ENCODE data around the gene MYCBPAP. TPM values are rescaled to one million over a fixed set of nuclear protein-coding genes. Genes with fewer than 3 reads are reported as not detected.

Gene MYCBPAP
- total RNA-seq, 1 experiment from 2014 or later, result not detected

DNA sequence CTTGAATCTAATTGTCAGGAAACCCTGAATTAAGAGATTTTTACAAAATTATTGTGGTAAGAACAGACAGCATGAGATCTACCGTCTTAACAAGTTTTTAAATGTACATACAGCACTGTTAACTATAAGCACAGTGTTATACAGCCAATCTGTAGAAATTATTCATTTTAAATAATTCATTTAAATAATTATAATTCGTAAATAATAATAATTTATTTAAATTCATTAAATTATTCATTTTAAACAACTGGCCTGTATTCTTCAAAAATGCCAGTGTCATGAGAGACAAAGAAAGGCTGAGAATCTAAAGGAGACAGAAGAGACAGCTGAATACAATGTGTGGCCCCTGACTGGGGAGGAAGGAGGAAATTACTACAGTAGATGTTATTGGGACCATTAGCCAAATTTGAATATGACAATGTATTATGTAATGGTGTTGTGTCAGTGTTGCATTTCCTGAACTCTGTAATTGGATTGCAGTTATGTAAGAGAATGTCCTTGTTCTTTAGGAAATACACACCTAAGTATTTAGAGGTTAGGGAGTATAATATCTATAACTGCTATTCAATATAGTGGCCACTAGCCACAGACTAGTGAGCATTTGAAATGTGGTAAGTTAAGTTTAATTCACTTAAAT is 27.3 kb upstream of the MYCBPAP start:
- no peak for DNase-seq (ENCODE audit: low read depth, low spot score)
- no peak overlapping the region for H3K27ac ChIP-seq (ENCODE audit: low read depth, low read length)
- no peak overlapping the region for H3K4me2 ChIP-seq (ENCODE audit: low read length)
- intact Hi-C loops (cut with micrococcal nuclease), result no loop called here
- no peak overlapping the region for H3K9ac ChIP-seq (ENCODE audit: low read length)
- no peak overlapping the region for H2AFZ ChIP-seq (ENCODE audit: low read depth, low read length, poor library complexity, severe bottlenecking)
- ChIA-PET CTCF (interaction anchor here (1.0 to 2.5 kb wide), 3 partner anchors 61 to 150 kb away, joined by 3 to 16 read pairs (median 11); no protein-coding TSS in a partner anchor), POLR2A (interaction anchor here (1.3 kb wide), 1 partner anchor 61 kb away, joined by 5 read pairs; no protein-coding TSS in a partner anchor), RAD21 (ENCODE audit: low non-redundant PET in 1 of 2, low total read pairs in 2 of 2, uncharacterized antibody in 2 of 2, unreplicated experiment in 2 of 2) (no interaction called here)
- BruUV-seq (replicated peaks), result no TSS peak
- H4K20me1 ChIP-seq (ENCODE audit: insufficient read depth), result no peaks in the 10 kb centered on the region
- H3K4me3 ChIP-seq (replicated peaks in 1 of 2; ENCODE audit: low read depth in 1 of 2, low read length in 2 of 2), result no peak overlapping the region
- no peaks in the 10 kb centered on the region for H3K9me3 ChIP-seq (ENCODE audit: control insufficient read depth in 1 of 2, insufficient read depth in 1 of 2, low read depth in 1 of 2, low read length in 2 of 2)
- peaks cover 24 to 41% of the 10 kb centered on the region in 2 experiments for H3K36me3 ChIP-seq (ENCODE audit: control insufficient read depth in 1 of 2, insufficient read depth in 2 of 2, low read length in 2 of 2)
- no peak for ATAC-seq
- H3K9me2 ChIP-seq (ENCODE audit: insufficient read depth), result no peaks in the 10 kb centered on the region
- peaks cover 21 to 42% of the 10 kb centered on the region in 2 experiments for H3K4me1 ChIP-seq (ENCODE audit: control insufficient read depth in 1 of 2, insufficient read depth in 2 of 2, low read length in 2 of 2)
- H3K79me2 ChIP-seq (ENCODE audit: insufficient read depth, low read length), result peaks cover 26% of the 10 kb centered on the region
- no peak for TF ChIP-seq EZH2phosphoT487 (IDR thresholded peaks at IDR 0.05; ENCODE audit: borderline replicate concordance)
- H3K27me3 ChIP-seq (ENCODE audit: insufficient read depth, low read length), result no peaks in the 10 kb centered on the region

DNA sequence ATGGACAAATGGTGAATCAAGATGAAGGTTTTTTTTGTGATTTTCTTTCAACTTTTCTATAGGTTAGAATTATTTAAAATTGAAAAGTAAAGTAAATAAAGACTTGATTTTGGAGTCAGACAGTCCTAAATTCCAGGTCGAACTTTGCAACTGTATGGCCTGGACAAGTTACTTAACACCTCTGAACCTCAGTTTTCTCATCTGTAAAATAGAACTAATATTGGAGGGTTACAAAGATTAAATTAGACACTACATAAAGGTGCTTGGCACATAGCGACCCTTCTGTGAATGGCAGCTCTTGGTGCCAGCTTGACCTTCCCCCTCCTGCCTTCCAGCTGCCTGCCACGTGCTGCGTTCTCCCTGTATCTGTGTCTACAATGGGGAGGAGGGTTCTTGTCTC is 26.6 kb upstream of the MYCBPAP start:
- ChIA-PET POLR2A (interaction anchor here (1.3 kb wide), 1 partner anchor 61 kb away, joined by 5 read pairs; no protein-coding TSS in a partner anchor), RAD21 (ENCODE audit: low non-redundant PET in 1 of 2, low total read pairs in 2 of 2, uncharacterized antibody in 2 of 2, unreplicated experiment in 2 of 2) (no interaction called here), CTCF (interaction anchor here (0.7 to 2.5 kb wide), 8 partner anchors 19 to 213 kb away, joined by 3 to 16 read pairs (median 3); no protein-coding TSS in a partner anchor)
- intact Hi-C loops (cut with micrococcal nuclease), result loop anchor here (1.0 to 2.0 kb wide), 8 partner anchors 53 to 469 kb away; partner anchors contain the start of gene SPATA20
- ATAC-seq, result no peak
- no peak overlapping the region for H3K4me3 ChIP-seq (replicated peaks in 1 of 2; ENCODE audit: low read depth in 1 of 2, low read length in 2 of 2)
- H3K9me2 ChIP-seq (ENCODE audit: insufficient read depth), result no peaks in the 10 kb centered on the region
- peak overlapping the region; percentile 55; the same call in 1 of the 2 replicates for H3K9ac ChIP-seq (ENCODE audit: low read length)
- peak overlapping the region; percentile 63; the same call in 1 of the 2 replicates for H3K27ac ChIP-seq (ENCODE audit: low read depth, low read length)
- no peaks in the 10 kb centered on the region for H4K20me1 ChIP-seq (ENCODE audit: insufficient read depth)
- H3K4me1 ChIP-seq (ENCODE audit: control insufficient read depth in 1 of 2, insufficient read depth in 2 of 2, low read length in 2 of 2), result peaks cover 21 to 42% of the 10 kb centered on the region in 2 experiments
- H2AFZ ChIP-seq (ENCODE audit: low read depth, low read length, poor library complexity, severe bottlenecking), result no peak overlapping the region
- H3K79me2 ChIP-seq (ENCODE audit: insufficient read depth, low read length), result peaks cover 26% of the 10 kb centered on the region
- no peak overlapping the region for H3K4me2 ChIP-seq (ENCODE audit: low read length)
- H3K27me3 ChIP-seq (ENCODE audit: insufficient read depth, low read length), result no peaks in the 10 kb centered on the region
- no peak for DNase-seq (ENCODE audit: low read depth, low spot score)
- H3K9me3 ChIP-seq (ENCODE audit: control insufficient read depth in 1 of 2, insufficient read depth in 1 of 2, low read depth in 1 of 2, low read length in 2 of 2), result no peaks in the 10 kb centered on the region
- H3K36me3 ChIP-seq (ENCODE audit: control insufficient read depth in 1 of 2, insufficient read depth in 2 of 2, low read length in 2 of 2), result peaks cover 24 to 41% of the 10 kb centered on the region in 2 experiments
- BruUV-seq (replicated peaks), result no TSS peak
- TF ChIP-seq ZNF274 (IDR thresholded peaks at IDR 0.05; ENCODE audit: low read depth, low read length) (no peak), ELF1 (IDR thresholded peaks at IDR 0.05; ENCODE audit: borderline replicate concordance, low read depth) (no peak), JUND (IDR thresholded peaks at IDR 0.05) (no peak), SRF (IDR thresholded peaks at IDR 0.05; ENCODE audit: low read depth) (no peak), YY1 (IDR thresholded peaks at IDR 0.05; ENCODE audit: extremely low read depth, insufficient replicate concordance, low read depth, low read length) (no peak), CEBPB (IDR thresholded peaks at IDR 0.05; ENCODE audit: low read depth) (no peak), POLR2AphosphoS5 (IDR thresholded peaks at IDR 0.05; ENCODE audit: low read depth, low read length) (no peak), EGR1 (IDR thresholded peaks at IDR 0.05; ENCODE audit: low read depth) (no peak), FOSL1 (IDR thresholded peaks at IDR 0.05; ENCODE audit: low read depth) (no peak)
- TF ChIP-seq, protein P1, sequence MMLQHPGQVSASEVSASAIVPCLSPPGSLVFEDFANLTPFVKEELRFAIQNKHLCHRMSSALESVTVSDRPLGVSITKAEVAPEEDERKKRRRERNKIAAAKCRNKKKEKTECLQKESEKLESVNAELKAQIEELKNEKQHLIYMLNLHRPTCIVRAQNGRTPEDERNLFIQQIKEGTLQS (IDR thresholded peaks at IDR 0.05), result no peak
- TF ChIP-seq, protein P2, sequence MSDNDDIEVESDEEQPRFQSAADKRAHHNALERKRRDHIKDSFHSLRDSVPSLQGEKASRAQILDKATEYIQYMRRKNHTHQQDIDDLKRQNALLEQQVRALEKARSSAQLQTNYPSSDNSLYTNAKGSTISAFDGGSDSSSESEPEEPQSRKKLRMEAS (IDR thresholded peaks at IDR 0.05), result no peak
- TF ChIP-seq, protein P3, sequence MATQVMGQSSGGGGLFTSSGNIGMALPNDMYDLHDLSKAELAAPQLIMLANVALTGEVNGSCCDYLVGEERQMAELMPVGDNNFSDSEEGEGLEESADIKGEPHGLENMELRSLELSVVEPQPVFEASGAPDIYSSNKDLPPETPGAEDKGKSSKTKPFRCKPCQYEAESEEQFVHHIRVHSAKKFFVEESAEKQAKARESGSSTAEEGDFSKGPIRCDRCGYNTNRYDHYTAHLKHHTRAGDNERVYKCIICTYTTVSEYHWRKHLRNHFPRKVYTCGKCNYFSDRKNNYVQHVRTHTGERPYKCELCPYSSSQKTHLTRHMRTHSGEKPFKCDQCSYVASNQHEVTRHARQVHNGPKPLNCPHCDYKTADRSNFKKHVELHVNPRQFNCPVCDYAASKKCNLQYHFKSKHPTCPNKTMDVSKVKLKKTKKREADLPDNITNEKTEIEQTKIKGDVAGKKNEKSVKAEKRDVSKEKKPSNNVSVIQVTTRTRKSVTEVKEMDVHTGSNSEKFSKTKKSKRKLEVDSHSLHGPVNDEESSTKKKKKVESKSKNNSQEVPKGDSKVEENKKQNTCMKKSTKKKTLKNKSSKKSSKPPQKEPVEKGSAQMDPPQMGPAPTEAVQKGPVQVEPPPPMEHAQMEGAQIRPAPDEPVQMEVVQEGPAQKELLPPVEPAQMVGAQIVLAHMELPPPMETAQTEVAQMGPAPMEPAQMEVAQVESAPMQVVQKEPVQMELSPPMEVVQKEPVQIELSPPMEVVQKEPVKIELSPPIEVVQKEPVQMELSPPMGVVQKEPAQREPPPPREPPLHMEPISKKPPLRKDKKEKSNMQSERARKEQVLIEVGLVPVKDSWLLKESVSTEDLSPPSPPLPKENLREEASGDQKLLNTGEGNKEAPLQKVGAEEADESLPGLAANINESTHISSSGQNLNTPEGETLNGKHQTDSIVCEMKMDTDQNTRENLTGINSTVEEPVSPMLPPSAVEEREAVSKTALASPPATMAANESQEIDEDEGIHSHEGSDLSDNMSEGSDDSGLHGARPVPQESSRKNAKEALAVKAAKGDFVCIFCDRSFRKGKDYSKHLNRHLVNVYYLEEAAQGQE (IDR thresholded peaks at IDR 0.05; ENCODE audit: low read depth), result no peak
- TF ChIP-seq, protein P4, sequence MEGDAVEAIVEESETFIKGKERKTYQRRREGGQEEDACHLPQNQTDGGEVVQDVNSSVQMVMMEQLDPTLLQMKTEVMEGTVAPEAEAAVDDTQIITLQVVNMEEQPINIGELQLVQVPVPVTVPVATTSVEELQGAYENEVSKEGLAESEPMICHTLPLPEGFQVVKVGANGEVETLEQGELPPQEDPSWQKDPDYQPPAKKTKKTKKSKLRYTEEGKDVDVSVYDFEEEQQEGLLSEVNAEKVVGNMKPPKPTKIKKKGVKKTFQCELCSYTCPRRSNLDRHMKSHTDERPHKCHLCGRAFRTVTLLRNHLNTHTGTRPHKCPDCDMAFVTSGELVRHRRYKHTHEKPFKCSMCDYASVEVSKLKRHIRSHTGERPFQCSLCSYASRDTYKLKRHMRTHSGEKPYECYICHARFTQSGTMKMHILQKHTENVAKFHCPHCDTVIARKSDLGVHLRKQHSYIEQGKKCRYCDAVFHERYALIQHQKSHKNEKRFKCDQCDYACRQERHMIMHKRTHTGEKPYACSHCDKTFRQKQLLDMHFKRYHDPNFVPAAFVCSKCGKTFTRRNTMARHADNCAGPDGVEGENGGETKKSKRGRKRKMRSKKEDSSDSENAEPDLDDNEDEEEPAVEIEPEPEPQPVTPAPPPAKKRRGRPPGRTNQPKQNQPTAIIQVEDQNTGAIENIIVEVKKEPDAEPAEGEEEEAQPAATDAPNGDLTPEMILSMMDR (IDR thresholded peaks at IDR 0.05 in 2 of 3, conservative IDR thresholded peaks at IDR 0.05 in 1 of 3; ENCODE audit: borderline replicate concordance in 1 of 3, insufficient read depth in 1 of 3, low read depth in 2 of 3, low read length in 2 of 3), result no peak
